SU-DHL-6 (cell line): ENCODE measurements around the gene TOR1AIP1.

Source experiments
- EZH2phosphoT487 ChIP-seq: fragments of 200-600 bp; sonication (generic), shearing (Covaris generic); conservative IDR thresholded peaks from 2 replicates; pipeline ENCODE4 v1.6.1; 2018; ENCODE audit warnings: mild to moderate bottlenecking, antibody characterized with exemption, low read length, moderate library complexity, mixed read lengths
- TF ChIP-seq, protein P1 (sequence below): fragments of 200-600 bp; sonication (generic); IDR thresholded peaks from one replicate; pipeline ENCODE4 v1.5.1; 2017; ENCODE audit warnings: antibody characterized with exemption, mild to moderate bottlenecking, low read length, moderate library complexity; ENCODE audit not compliant: insufficient read depth, poor library complexity, severe bottlenecking

DNA sequence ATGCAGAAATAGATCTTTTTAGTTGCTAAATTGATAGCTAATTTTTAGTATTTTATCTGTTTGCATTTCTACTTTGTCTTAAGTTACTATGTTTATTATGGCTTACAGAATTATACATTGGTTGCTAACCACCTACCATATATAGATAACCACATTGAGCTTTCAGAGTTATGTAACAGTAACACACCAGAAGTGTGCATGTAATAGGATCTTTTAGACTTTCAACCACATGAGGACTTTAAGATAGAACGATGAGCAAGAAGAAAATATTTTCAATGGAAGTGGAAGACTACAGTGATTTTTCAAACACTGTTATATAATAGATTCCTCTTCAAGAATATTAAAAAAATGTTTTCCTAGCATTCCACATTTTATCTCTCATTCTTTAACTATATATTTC, 28.8 kb downstream of the TOR1AIP1 start:
- TF ChIP-seq, protein P1, sequence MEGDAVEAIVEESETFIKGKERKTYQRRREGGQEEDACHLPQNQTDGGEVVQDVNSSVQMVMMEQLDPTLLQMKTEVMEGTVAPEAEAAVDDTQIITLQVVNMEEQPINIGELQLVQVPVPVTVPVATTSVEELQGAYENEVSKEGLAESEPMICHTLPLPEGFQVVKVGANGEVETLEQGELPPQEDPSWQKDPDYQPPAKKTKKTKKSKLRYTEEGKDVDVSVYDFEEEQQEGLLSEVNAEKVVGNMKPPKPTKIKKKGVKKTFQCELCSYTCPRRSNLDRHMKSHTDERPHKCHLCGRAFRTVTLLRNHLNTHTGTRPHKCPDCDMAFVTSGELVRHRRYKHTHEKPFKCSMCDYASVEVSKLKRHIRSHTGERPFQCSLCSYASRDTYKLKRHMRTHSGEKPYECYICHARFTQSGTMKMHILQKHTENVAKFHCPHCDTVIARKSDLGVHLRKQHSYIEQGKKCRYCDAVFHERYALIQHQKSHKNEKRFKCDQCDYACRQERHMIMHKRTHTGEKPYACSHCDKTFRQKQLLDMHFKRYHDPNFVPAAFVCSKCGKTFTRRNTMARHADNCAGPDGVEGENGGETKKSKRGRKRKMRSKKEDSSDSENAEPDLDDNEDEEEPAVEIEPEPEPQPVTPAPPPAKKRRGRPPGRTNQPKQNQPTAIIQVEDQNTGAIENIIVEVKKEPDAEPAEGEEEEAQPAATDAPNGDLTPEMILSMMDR: no peak
- no peak for TF ChIP-seq EZH2phosphoT487
